ENCODE results near the gene MARS1.

GRCh38 chr12:57474430-57474829 is 13.4 kb upstream of the MARS1 start:
- TF ChIP-seq CTCF (IDR thresholded peaks at IDR 0.05), result no peak
- no peak for TF ChIP-seq POLR2A (IDR thresholded peaks at IDR 0.05; ENCODE audit: low read depth)

All from esophagus muscularis mucosa (tissue), 3 donors.